Tibial nerve (tissue), 4 donors: Measurements from ENCODE around the gene DNAJB2. TPM values are rescaled to one million over a fixed set of nuclear protein-coding genes. Genes with fewer than 3 reads are reported as not detected.

Experiments
- DNase-seq, 2 donors: peaks; one replicate each; pipeline ENCODE4 v3.0.0-alpha.2; 2019; ENCODE audit warnings: low spot score in 2 of 2
- H3K27ac ChIP-seq, 4 donors: fragments of 200-600 bp; sonication (generic) in 3 of 4; one replicate each; pipeline ENCODE4 v1.5.1; 2017 to 2019; ENCODE audit warnings: mild to moderate bottlenecking in 1 of 4
- H3K27me3 ChIP-seq, 2 donors: fragments of 200-600 bp; sonication (generic) in 1 of 2; one replicate each; pipeline versions ENCODE4 v1.5.1 to v1.6.0; 2017 to 2019
- H3K36me3 ChIP-seq, 3 donors: fragments of 200-600 bp; sonication (generic); one replicate each; pipeline ENCODE4 v1.5.1; 2018 to 2019
- H3K4me1 ChIP-seq, 4 donors: fragments of 200-600 bp; sonication (generic) in 3 of 4; one replicate each; pipeline ENCODE4 v1.5.1; 2017 to 2019
- H3K4me3 ChIP-seq, 4 donors: fragments of 200-600 bp; sonication (generic) in 3 of 4; one replicate each; pipeline ENCODE4 v1.5.1; 2017 to 2019; ENCODE audit warnings: mild to moderate bottlenecking in 1 of 4, moderate library complexity in 1 of 4
- H3K9me3 ChIP-seq, 4 donors: fragments of 200-600 bp; sonication (generic) in 3 of 4; one replicate each; pipeline ENCODE4 v1.5.1; 2017 to 2019
- EP300 ChIP-seq, 2 donors: sonication (generic); formaldehyde crosslinking; IDR thresholded peaks; one replicate each; pipeline ENCODE4 v1.6.1; 2017; ENCODE audit warnings: antibody characterized with exemption in 2 of 2, mild to moderate bottlenecking in 1 of 2
- POLR2A ChIP-seq, 2 donors: fragments of 450-650 bp; IDR thresholded peaks; one replicate each; pipeline ENCODE4 v1.6.1; 2017; ENCODE audit warnings: antibody characterized with exemption in 2 of 2, mild to moderate bottlenecking in 2 of 2, moderate library complexity in 2 of 2
- WGBS, 2 donors: methylation state at CpG; one replicate each; pipeline ENCODE4 v1.1.5; 2018; 5-methylcytosine and 5-hydroxymethylcytosine counted together
- total RNA-seq, 4 donors: library from RNA; depleted of rRNA; stranded (reverse); fragments of >200 nt; gene quantifications; one replicate each; pipeline ENCODE4 v1.1.0, GENCODE V29; 2016
- TF ChIP-seq, protein P1 (sequence below), 5 experiments: fragments of 200-600 bp in 3 of 5; fragments of 450-650 bp in 2 of 5; sonication (generic) in 3 of 5; IDR thresholded peaks; one replicate each; pipeline ENCODE4 v1.5.1; 2016 to 2019; ENCODE audit warnings: antibody characterized with exemption in 5 of 5, mild to moderate bottlenecking in 3 of 5, moderate library complexity in 2 of 5

DNAJB2 gene
- total RNA-seq, 4 donors from 2014 or later, result 95.7 to 106 (median 102) TPM

DNA sequence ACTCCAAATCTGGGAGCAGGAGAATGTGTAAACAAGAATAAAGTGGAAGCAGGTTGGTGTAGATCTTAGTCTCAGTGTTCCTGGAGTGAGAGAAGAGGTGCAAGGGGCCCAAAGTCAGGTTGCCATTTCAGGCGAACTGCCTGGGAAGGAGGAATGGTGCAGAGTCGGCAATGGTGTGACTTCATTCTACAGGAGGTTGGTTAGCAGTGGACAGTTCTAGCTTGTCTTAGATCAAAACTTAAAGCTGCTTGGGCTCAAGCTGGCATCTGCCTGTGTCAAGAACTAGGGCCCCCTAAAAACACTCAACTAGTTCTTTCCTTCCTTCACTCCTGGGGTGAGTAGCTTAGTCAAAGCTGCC, 30.3 kb upstream of the DNAJB2 start:
- H3K9me3 ChIP-seq, result no peaks in the 10 kb centered on the region
- H3K27me3 ChIP-seq, result peaks cover 0 to 8% of the 10 kb centered on the region in 2 donors
- peak overlapping the region; percentile 38 to 84 (median 82) for H3K27ac ChIP-seq
- TF ChIP-seq POLR2A (IDR thresholded peaks at IDR 0.05) (no peak), EP300 (IDR thresholded peaks at IDR 0.05) (no peak)
- TF ChIP-seq, protein P1, sequence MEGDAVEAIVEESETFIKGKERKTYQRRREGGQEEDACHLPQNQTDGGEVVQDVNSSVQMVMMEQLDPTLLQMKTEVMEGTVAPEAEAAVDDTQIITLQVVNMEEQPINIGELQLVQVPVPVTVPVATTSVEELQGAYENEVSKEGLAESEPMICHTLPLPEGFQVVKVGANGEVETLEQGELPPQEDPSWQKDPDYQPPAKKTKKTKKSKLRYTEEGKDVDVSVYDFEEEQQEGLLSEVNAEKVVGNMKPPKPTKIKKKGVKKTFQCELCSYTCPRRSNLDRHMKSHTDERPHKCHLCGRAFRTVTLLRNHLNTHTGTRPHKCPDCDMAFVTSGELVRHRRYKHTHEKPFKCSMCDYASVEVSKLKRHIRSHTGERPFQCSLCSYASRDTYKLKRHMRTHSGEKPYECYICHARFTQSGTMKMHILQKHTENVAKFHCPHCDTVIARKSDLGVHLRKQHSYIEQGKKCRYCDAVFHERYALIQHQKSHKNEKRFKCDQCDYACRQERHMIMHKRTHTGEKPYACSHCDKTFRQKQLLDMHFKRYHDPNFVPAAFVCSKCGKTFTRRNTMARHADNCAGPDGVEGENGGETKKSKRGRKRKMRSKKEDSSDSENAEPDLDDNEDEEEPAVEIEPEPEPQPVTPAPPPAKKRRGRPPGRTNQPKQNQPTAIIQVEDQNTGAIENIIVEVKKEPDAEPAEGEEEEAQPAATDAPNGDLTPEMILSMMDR (IDR thresholded peaks at IDR 0.05), result no peak
- H3K36me3 ChIP-seq, result peaks cover 0 to 33% (median 0%) of the 10 kb centered on the region in 3 donors
- WGBS, 2 donors, result 80 to 83% methylated on average over 2 of the region's 2 CpGs
- no peak for DNase-seq
- H3K4me1 ChIP-seq, result peaks cover 0 to 70% (median 36%) of the 10 kb centered on the region in 4 donors
- peak overlapping the region in 1 of 4 donors; percentile 24 for H3K4me3 ChIP-seq

DNA sequence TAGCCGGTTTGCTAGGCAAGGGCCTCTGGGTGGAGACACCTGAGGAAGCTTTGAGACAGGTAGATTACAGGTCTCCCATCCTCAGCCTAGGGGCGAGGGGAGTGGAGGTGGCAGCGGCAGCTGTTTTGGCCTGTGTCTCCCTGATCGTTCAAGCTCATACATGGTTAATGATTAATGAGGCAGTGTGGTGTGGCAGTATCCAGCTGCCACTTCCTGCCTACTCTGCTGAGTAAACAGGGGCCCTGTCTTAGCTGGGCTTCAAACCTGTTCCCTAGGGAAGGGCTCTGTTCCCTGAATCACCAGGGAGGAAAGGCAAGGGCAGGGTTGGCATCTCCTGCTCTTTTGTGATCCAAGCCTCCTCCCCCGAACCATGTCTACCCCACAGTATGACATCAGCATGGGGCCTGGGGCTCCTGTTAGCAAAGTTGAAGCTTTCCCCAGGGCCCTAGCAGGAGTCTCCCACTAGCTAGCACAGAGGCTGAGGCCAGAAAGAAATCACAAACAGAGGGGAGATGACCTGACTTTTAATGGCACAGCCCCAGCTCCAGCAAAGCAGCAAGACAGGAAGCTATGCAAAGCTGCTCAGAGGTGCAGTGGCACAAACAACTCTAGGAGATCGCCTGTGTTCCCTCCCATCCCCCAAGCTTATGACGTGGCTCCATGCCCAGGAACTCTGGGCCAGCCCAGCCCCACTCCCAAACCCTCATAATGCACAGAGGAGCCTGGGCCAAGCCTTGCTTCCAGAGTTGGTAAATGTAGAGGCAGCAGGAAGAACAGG, 29.8 kb upstream of the DNAJB2 start:
- peaks cover 0 to 33% (median 0%) of the 10 kb centered on the region in 3 donors for H3K36me3 ChIP-seq
- peak; percentile 35 to 40 for DNase-seq
- peaks cover 0 to 14% of the 10 kb centered on the region in 2 donors for H3K27me3 ChIP-seq
- TF ChIP-seq POLR2A (IDR thresholded peaks at IDR 0.05) (no peak), EP300 (IDR thresholded peaks at IDR 0.05) (peak; percentile 59 to 66)
- WGBS, 2 donors, result 26 to 27% methylated on average over 7 of the region's 7 CpGs
- H3K4me3 ChIP-seq, result peak overlapping the region in 1 of 4 donors; percentile 24
- H3K9me3 ChIP-seq, result no peaks in the 10 kb centered on the region
- H3K27ac ChIP-seq, result peak overlapping the region; percentile 38 to 84 (median 82)
- peaks cover 0 to 71% (median 40%) of the 10 kb centered on the region in 4 donors for H3K4me1 ChIP-seq

DNA sequence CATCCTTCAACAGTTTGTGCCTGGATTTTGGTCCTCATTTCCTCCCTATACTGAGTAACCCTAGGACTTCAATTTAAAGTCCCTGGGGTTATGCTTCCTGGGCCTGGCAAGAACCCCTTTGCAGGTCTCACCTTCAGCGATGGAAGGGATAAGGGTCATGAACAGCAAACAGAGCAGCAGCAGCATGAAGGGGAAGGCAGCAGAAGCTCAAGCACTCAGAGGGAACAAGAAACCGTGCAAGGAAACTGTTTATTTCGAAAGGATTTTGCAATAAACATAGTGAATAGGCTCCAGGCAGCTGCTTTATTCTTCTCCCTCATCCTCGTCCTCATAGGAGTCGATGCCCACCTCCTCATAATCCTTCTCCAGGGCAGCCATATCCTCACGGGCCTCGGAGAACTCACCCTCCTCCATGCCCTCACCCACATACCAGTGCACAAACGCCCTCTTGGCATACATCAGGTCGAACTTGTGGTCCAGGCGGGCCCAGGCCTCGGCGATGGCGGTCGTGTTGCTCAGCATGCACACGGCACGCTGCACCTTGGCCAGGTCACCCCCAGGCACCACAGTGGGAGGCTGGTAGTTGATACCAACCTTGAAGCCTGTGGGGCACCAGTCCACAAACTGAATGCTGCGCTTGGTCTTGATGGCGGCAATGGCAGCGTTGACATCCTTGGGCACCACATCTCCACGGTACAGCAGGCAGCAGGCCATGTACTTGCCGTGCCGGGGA, 29.0 kb upstream of the DNAJB2 start:
- Histone ChIP-seq H3K27ac (peak overlapping the region in 3 of 4 donors; percentile 80 to 84 (median 84)), H3K9me3 (no peaks in the 10 kb centered on the region), H3K4me1 (peaks cover 0 to 73% (median 42%) of the 10 kb centered on the region in 4 donors), H3K36me3 (peaks cover 0 to 33% (median 0%) of the 10 kb centered on the region in 3 donors), H3K27me3 (peaks cover 0 to 20% of the 10 kb centered on the region in 2 donors), H3K4me3 (peak overlapping the region in 1 of 4 donors; percentile 24)
- WGBS, 2 donors, result 84 to 87% methylated on average over 19 to 22 of the region's 22 CpGs
- TF ChIP-seq POLR2A (IDR thresholded peaks at IDR 0.05) (no peak), EP300 (IDR thresholded peaks at IDR 0.05) (no peak)
- TF ChIP-seq, protein P1 (IDR thresholded peaks at IDR 0.05), result no peak
- no peak for DNase-seq

DNA sequence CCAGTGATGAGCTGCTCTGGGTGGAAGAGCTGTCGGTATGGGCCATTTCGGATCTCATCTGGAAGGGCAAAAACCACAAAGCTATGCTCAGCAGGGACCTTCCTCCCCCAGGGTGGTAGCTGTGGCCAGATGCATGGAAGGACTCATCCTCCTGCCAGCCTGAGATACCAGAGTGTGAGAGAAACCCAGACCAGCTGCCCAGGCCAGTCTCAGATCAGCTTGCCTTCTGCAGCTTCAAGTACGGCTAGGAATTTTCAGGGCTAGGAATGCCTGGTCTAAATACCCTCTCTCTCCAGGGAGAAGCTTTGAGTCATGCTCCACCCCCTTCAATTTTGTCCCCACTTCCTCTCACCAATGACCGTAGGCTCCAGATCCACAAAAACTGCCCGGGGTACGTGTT, 27.5 kb upstream of the DNAJB2 start:
- Histone ChIP-seq H3K27ac (peak overlapping the region in 2 of 4 donors; percentile 63 to 76), H3K36me3 (peaks cover 0 to 32% (median 0%) of the 10 kb centered on the region in 3 donors), H3K4me3 (peak overlapping the region in 1 of 4 donors; percentile 64), H3K27me3 (peaks cover 0 to 35% of the 10 kb centered on the region in 2 donors), H3K4me1 (peaks cover 0 to 65% (median 35%) of the 10 kb centered on the region in 4 donors), H3K9me3 (no peaks in the 10 kb centered on the region)
- no peak for DNase-seq
- TF ChIP-seq, protein P1 (IDR thresholded peaks at IDR 0.05), result no peak
- TF ChIP-seq POLR2A (IDR thresholded peaks at IDR 0.05) (no peak), EP300 (IDR thresholded peaks at IDR 0.05) (no peak)
- 74 to 80% methylated on average over 6 of the region's 6 CpGs for WGBS, 2 donors

DNA sequence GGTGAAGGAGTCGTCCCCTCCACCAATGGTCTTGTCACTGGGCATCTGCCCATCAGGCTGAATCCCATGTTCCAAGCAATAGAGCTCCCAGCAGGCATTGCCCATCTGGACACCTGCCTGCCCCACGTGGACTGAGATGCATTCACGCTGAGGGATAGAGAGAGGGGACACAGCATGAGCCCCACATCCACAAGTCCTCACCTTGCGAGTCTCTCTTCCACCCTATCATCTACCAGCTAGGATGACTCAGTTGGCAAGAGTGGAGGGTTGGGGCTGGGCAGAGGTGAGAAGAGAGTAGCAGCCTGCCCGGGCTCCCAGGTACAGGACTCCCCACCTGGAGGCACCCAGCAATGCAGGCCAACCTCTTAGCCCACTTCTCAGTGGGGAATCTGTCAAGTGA, 27.1 kb upstream of the DNAJB2 start:
- Histone ChIP-seq H3K4me1 (peaks cover 0 to 61% (median 35%) of the 10 kb centered on the region in 4 donors), H3K27ac (peak overlapping the region in 3 of 4 donors; percentile 63 to 89 (median 76)), H3K9me3 (no peaks in the 10 kb centered on the region), H3K27me3 (peaks cover 0 to 36% of the 10 kb centered on the region in 2 donors), H3K4me3 (peak overlapping the region in 2 of 4 donors; percentile 64 to 73), H3K36me3 (peaks cover 0 to 28% (median 0%) of the 10 kb centered on the region in 3 donors)
- TF ChIP-seq POLR2A (IDR thresholded peaks at IDR 0.05) (no peak), EP300 (IDR thresholded peaks at IDR 0.05) (no peak)
- TF ChIP-seq, protein P1 (IDR thresholded peaks at IDR 0.05), result no peak
- WGBS, 2 donors, result 68 to 76% methylated on average over 5 of the region's 5 CpGs
- no peak for DNase-seq
